Immature natural killer cell (primary cell): ENCODE data around the gene PASK. TPM values are rescaled to one million over a fixed set of nuclear protein-coding genes. Genes with fewer than 3 reads are reported as not detected.

Experiments
- DNase-seq, 3 donors: peaks; one replicate each; pipeline ENCODE4 v3.0.0; 2022; ENCODE audit warnings: mixed read lengths in 1 of 3
- H3K27ac Mint-ChIP-seq, 6 donors: one replicate each; pipeline ENCODE4 v1.8.0; 2020; ENCODE audit warnings: mixed read lengths in 6 of 6, mild to moderate bottlenecking in 5 of 6, inconsistent platforms in 4 of 6, moderate library complexity in 3 of 6
- H3K27me3 Mint-ChIP-seq, 3 donors: one replicate each; pipeline ENCODE4 v1.8.0; 2020 to 2021; ENCODE audit warnings: low read depth in 3 of 3, mild to moderate bottlenecking in 3 of 3, mixed read lengths in 3 of 3, moderate library complexity in 3 of 3, inconsistent platforms in 1 of 3
- H3K36me3 Mint-ChIP-seq, 3 donors: one replicate each; pipeline ENCODE4 v1.8.0; 2020; ENCODE audit warnings: mixed read lengths in 3 of 3, inconsistent platforms in 2 of 3, mild to moderate bottlenecking in 2 of 3
- H3K4me1 Mint-ChIP-seq, 2 donors: one replicate each; pipeline ENCODE4 v1.8.0; 2020; ENCODE audit warnings: inconsistent platforms in 2 of 2, mild to moderate bottlenecking in 2 of 2, mixed read lengths in 2 of 2, moderate library complexity in 1 of 2
- H3K4me3 Mint-ChIP-seq, 5 donors: one replicate each; pipeline ENCODE4 v1.8.0; 2020; ENCODE audit warnings: mild to moderate bottlenecking in 5 of 5, mixed read lengths in 5 of 5, inconsistent platforms in 3 of 5, moderate library complexity in 3 of 5
- H3K9me3 Mint-ChIP-seq, 6 donors: one replicate each; pipeline ENCODE4 v1.8.0; 2020; ENCODE audit warnings: mild to moderate bottlenecking in 6 of 6, mixed read lengths in 6 of 6, inconsistent platforms in 4 of 6, moderate library complexity in 3 of 6
- polyA plus RNA-seq, 3 donors: library from polyadenylated mRNA; unstranded; fragments of 300-500 nt; fragmentation: Illumina TruSeq; gene quantifications; one replicate each; pipeline ENCODE4 v1.2.3, GENCODE V29; 2021

Gene PASK
- polyA plus RNA-seq, 3 donors from 2014 or later: 2.1 to 5.5 (median 4.9) TPM

DNA sequence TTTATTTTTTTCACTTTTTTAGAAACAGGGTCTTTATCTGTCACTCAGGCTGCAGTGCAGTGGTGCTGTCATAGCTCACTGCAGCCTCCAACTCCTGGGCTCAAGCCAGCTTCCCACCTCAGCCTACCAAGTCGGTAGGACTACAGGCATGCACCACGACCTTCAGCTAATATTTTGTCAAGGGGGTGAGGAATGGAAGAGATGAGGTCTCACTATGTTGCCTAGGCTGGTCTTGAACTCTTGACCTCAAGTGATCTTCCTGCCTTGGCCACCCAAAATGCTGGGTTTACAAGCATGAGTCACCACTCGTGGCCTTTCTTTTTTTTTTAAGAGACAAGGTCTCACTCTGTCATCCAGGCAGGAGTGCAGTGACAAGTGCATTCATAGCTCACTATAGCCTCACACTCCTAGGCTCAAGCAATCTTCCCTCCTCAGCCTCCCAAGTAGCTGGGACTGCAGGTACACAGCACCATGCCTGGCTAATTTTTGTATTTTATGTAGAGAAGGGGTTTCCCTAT is 14.4 kb upstream of the PASK start:
- H3K36me3 Mint-ChIP-seq: peaks cover 7 to 30% (median 19%) of the 10 kb centered on the region in 3 donors
- H3K27ac Mint-ChIP-seq: no peak overlapping the region

GRCh38 chr2:241161646-241162281 is 12.5 kb upstream of the PASK start:
- no peak for DNase-seq
- H3K27me3 Mint-ChIP-seq: peaks cover 0 to 3% (median 0%) of the 10 kb centered on the region in 3 donors
- H3K4me3 Mint-ChIP-seq: no peak overlapping the region
- H3K27ac Mint-ChIP-seq: peak overlapping the region in 1 of 6 donors; percentile 56
- H3K4me1 Mint-ChIP-seq: peaks cover 0 to 2% of the 10 kb centered on the region in 2 donors
- no peaks in the 10 kb centered on the region for H3K9me3 Mint-ChIP-seq
- H3K36me3 Mint-ChIP-seq: peaks cover 8 to 26% (median 15%) of the 10 kb centered on the region in 3 donors

More for the DNA sequence above, 14.4 kb upstream of the PASK start:
- no peaks in the 10 kb centered on the region for H3K4me1 Mint-ChIP-seq
- DNase-seq: no peak
- no peak overlapping the region for H3K4me3 Mint-ChIP-seq
- peaks cover 0 to 3% (median 0%) of the 10 kb centered on the region in 3 donors for H3K27me3 Mint-ChIP-seq
- H3K9me3 Mint-ChIP-seq: no peaks in the 10 kb centered on the region

DNA sequence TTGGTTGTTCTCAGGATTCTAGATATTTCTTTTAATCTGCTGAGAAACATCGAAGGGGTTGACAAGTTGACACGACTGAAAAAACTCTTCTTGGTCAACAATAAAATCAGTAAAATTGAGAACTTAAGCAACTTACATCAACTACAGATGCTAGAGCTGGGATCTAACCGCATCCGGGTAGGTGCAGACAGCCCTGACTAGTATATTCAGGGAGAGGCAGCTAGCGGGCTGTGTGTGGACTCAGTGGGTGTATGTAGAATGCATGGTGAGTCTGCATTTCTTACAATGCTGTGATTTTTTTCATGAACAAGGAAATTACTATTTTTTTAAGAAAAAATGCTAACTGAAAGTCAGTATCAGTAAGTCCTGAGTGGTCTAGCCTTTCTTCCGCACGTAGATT is 11.0 kb upstream of the PASK start:
- no peak overlapping the region for H3K4me3 Mint-ChIP-seq
- peaks cover 5 to 6% of the 10 kb centered on the region in 2 donors for H3K4me1 Mint-ChIP-seq
- peaks cover 0 to 3% (median 0%) of the 10 kb centered on the region in 3 donors for H3K27me3 Mint-ChIP-seq
- DNase-seq: no peak
- no peaks in the 10 kb centered on the region for H3K9me3 Mint-ChIP-seq
- no peak overlapping the region for H3K27ac Mint-ChIP-seq
- H3K36me3 Mint-ChIP-seq: peaks cover 8 to 25% (median 15%) of the 10 kb centered on the region in 3 donors

DNA sequence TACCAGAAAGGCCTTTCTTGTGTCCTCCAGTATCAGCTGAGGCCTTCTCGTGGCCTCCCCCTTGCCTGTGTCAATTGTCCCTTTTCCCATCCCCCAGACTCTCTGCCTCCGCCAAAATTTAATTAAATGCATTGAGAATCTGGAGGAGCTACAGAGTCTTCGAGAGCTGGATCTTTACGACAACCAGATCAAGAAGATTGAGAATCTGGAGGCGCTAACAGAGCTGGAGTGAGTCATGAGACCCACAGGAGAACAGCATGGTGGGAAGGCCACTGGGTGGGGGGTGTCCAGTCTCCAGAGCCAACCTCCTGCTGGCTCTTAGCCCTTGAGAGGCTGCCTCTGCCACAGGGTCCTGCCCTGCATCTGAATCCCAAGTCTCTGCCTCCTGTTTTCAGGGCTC is 9.8 kb upstream of the PASK start:
- H3K4me1 Mint-ChIP-seq: peaks cover 5 to 11% of the 10 kb centered on the region in 2 donors
- peaks cover 0 to 3% (median 0%) of the 10 kb centered on the region in 3 donors for H3K27me3 Mint-ChIP-seq
- H3K9me3 Mint-ChIP-seq: no peaks in the 10 kb centered on the region
- H3K27ac Mint-ChIP-seq: no peak overlapping the region
- no peak overlapping the region for H3K4me3 Mint-ChIP-seq
- DNase-seq: no peak
- H3K36me3 Mint-ChIP-seq: peaks cover 8 to 28% (median 15%) of the 10 kb centered on the region in 3 donors

DNA sequence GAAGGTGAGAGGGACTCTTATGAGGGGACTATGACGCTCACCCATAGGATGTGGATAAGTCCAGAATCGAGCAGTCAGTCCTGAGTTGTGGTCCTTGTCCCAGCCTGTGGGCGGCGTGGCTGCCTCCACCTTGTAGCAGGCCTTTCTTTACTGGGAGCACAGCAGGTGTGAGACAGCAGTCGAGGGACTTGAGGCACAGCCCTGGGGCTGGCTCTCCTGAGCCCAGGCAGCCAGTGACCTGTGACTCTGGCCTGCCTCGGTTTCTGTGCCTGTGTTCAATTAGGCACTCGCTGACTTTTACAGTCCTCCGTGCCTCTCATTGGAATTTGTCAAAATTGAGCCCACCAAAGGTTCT is 9.3 kb upstream of the PASK start:
- peaks cover 0 to 3% (median 0%) of the 10 kb centered on the region in 3 donors for H3K27me3 Mint-ChIP-seq
- peaks cover 8 to 30% (median 13%) of the 10 kb centered on the region in 3 donors for H3K36me3 Mint-ChIP-seq
- no peak overlapping the region for H3K4me3 Mint-ChIP-seq
- H3K27ac Mint-ChIP-seq: no peak overlapping the region
- DNase-seq: no peak
- H3K9me3 Mint-ChIP-seq: no peaks in the 10 kb centered on the region
- peaks cover 5 to 11% of the 10 kb centered on the region in 2 donors for H3K4me1 Mint-ChIP-seq

DNA sequence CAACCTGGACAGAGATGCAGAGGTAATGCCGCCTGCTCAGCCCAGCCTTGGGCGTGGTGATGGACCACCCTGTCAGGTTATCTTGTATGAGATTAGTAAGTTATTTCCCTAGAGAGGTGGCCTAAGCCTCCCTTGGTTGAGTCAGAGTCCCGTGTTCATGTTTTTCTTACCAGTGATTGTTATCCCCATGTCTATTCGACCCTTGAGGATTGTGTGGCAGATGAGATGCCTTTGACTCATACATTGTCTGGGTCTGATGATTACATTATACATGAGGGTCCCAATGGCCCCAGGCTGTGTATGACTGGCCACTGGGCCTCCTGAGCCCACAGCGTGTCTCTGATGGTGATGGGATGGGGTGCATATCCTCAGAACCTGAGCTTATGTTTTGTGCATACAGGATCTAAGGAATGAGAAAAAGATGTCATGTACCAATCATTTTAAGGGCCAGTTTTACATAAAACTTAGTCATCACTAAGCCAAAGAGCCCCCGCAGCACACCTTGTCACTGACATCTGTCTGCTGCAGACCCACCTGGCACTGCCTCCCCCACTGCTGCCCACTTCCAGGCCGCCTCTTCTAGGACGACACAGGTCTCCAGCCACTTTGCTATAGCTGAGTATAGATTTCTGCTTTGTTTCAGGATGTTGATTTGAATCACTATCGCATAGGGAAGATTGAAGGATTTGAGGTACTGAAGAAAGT is 8.7 kb upstream of the PASK start:
- Mint-ChIP-seq H3K36me3 (peaks cover 9 to 31% (median 11%) of the 10 kb centered on the region in 3 donors), H3K27me3 (peaks cover 0 to 3% (median 0%) of the 10 kb centered on the region in 3 donors), H3K4me3 (no peak overlapping the region), H3K9me3 (no peaks in the 10 kb centered on the region), H3K27ac (no peak overlapping the region), H3K4me1 (peaks cover 5 to 11% of the 10 kb centered on the region in 2 donors)
- DNase-seq: no peak

DNA sequence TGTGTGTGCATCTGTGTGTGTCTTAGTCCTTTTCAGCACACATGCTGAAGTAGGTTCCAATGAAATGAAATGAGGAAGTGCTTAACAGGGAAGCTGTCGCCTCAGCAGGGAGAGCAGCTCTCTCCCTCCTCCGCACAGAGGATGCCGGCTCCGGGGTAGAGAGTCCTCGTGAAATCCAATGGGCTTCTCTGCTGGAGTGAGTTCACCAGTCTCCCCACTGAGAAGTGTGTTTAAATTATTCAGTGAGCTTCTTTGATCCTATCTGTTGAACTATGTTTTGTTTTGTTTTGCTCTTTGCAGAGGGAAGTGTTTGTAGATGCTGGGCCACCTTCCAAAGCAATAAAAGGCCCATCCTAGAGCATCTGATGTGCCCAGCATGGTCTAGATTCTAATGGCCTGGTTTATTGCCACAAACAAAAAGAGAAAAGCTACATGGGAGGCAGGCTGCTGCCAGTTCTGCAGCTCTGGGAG is 7.7 kb upstream of the PASK start:
- no peak overlapping the region for H3K27ac Mint-ChIP-seq
- H3K27me3 Mint-ChIP-seq: peaks cover 0 to 3% (median 0%) of the 10 kb centered on the region in 3 donors
- H3K9me3 Mint-ChIP-seq: no peaks in the 10 kb centered on the region
- peaks cover 9 to 15% of the 10 kb centered on the region in 2 donors for H3K4me1 Mint-ChIP-seq
- H3K4me3 Mint-ChIP-seq: no peak overlapping the region
- no peak for DNase-seq
- peaks cover 9 to 26% (median 11%) of the 10 kb centered on the region in 3 donors for H3K36me3 Mint-ChIP-seq

DNA sequence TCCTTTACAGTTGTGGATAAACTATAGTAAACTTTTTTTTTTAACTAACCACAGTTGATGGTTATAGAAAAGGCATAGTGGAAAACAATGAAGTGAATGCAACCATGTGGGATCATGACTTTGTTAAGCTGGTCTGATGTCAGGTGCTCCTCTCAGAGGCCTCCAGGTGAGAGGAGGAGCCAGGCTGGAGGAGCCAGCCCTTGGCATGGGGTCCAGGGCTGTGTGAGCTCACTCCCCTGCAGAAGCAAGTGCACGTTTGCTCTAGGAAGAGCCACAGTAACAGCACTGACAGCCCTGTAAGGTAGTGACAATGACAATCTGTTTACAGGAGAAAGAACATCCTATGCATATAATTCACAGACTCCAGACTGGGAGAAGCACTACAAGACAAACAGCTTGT is 6.7 kb upstream of the PASK start:
- DNase-seq: no peak
- Mint-ChIP-seq H3K9me3 (no peaks in the 10 kb centered on the region), H3K27me3 (peaks cover 0 to 3% (median 2%) of the 10 kb centered on the region in 3 donors), H3K27ac (peak overlapping the region in 2 of 6 donors; percentile 28 to 31), H3K36me3 (peaks cover 9 to 20% (median 11%) of the 10 kb centered on the region in 3 donors), H3K4me1 (peaks cover 20 to 26% of the 10 kb centered on the region in 2 donors), H3K4me3 (no peak overlapping the region)

DNA sequence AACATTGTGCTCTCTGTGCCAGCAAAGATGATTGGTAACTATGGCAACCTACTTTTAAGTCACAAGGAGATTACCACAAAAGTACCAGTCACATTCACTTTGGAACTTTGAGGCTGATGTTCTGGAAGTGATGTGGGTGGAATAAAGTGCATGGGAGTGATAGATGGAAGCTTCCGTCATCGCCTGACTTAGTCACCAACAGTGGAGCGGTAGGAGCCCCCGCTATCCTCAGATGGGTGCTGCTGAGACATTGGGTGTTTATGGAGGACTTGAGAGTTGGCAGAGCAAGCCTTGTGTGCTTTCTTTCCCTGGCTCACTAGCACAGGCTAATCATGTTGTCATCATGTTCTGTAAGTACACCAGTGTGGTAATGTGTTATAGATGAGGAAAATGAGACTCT is 5.6 kb upstream of the PASK start:
- Mint-ChIP-seq H3K4me3 (no peak overlapping the region), H3K27ac (no peak overlapping the region), H3K9me3 (no peaks in the 10 kb centered on the region), H3K27me3 (peaks cover 2 to 6% (median 4%) of the 10 kb centered on the region in 3 donors), H3K4me1 (peaks cover 26 to 36% of the 10 kb centered on the region in 2 donors), H3K36me3 (peaks cover 3 to 19% (median 11%) of the 10 kb centered on the region in 3 donors)
- DNase-seq: no peak

DNA sequence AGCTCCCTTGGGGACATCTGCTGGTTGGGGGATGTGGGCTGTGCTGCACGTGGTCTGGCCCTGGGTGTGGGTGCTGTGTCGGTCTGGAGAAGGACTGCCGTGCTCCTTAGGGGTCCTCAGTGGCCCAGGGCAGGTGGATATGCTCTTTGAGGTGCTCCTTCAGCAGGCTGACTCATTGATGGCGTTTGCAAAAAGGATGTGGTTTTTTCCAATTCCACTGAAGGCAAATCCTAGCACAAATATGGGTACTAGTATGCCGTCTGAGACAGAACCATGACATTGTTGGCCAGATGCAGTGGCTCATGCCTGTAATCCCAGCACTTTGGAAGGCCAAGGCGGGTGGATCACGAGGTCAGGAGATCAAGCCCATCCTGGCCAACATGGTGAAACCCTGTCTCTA is 4.3 kb upstream of the PASK start:
- Mint-ChIP-seq H3K4me3 (peak overlapping the region in 1 of 5 donors; percentile 37), H3K9me3 (no peaks in the 10 kb centered on the region), H3K27ac (peak overlapping the region in 3 of 6 donors; percentile 52 to 80 (median 61)), H3K36me3 (peaks cover 0 to 15% (median 11%) of the 10 kb centered on the region in 3 donors), H3K4me1 (peaks cover 28 to 40% of the 10 kb centered on the region in 2 donors), H3K27me3 (peaks cover 2 to 4% (median 3%) of the 10 kb centered on the region in 3 donors)
- DNase-seq: no peak

DNA sequence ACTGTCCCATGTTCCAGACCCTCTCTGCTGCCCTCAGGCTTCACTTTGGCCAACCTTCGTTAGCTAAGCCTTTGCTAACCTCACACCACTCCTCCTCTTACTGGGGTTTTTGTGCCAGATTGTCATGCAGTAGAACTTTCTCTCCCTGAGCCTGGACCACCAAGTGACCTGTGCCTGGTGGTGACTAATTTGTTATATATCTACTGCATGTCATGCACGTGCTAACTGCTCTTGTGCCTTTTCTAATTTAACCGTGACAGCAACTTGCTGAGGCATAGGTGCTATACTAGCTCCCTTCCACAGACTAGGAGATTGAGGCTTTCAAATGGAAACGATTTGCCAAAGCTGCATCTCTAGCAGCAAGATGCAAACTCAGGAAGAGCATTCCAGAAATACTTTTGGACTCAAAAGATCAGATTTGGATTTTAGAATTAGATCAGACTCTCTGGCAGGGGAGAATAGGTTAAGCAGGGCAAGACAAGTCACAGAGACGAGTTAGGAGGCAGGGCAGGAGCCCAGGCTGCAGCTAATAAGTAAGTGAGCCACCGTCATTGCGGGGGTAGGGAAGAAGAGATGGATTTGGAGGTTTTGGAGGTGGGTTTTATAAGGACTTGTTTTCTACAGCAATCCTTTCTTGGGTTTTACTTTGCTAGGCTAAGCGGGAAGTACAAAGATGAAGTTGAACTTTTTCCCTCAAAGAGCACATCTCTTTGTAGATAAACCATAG is 2.8 kb upstream of the PASK start:
- H3K27ac Mint-ChIP-seq: peak overlapping the region in 2 of 6 donors; percentile 16 to 54
- H3K4me3 Mint-ChIP-seq: peak overlapping the region; percentile 94 to 100 (median 96)
- no peaks in the 10 kb centered on the region for H3K9me3 Mint-ChIP-seq
- H3K4me1 Mint-ChIP-seq: peaks cover 34 to 50% of the 10 kb centered on the region in 2 donors
- peaks cover 2 to 4% (median 3%) of the 10 kb centered on the region in 3 donors for H3K27me3 Mint-ChIP-seq
- no peak for DNase-seq
- H3K36me3 Mint-ChIP-seq: peaks cover 0 to 6% (median 4%) of the 10 kb centered on the region in 3 donors

GRCh38 chr2:241150660-241151530 is 1.6 kb upstream of the PASK start:
- peak overlapping the region in 5 of 6 donors; percentile 90 to 95 (median 91) for H3K27ac Mint-ChIP-seq
- H3K27me3 Mint-ChIP-seq: peaks cover 2 to 4% (median 3%) of the 10 kb centered on the region in 3 donors
- peak overlapping the region; percentile 95 to 100 (median 97) for H3K4me3 Mint-ChIP-seq
- H3K4me1 Mint-ChIP-seq: peaks cover 32 to 44% of the 10 kb centered on the region in 2 donors
- DNase-seq: no peak
- peaks cover 4 to 6% (median 6%) of the 10 kb centered on the region in 3 donors for H3K36me3 Mint-ChIP-seq
- H3K9me3 Mint-ChIP-seq: no peaks in the 10 kb centered on the region
